ENCODE data around the gene SCN1B. TPM values are rescaled to one million over a fixed set of nuclear protein-coding genes. Genes with fewer than 3 reads are reported as not detected.
A peak's percentile ranks its signal among the peaks of the same experiment; 100 is the strongest.

The SCN1B gene
- total and polyA plus RNA-seq, 10 of the 15 experiments (the other 5 are each of a cell fraction or from before 2014, with no cell fraction given) = 0.04 to 0.54 (median 0.11) TPM; not detected in 3

DNA sequence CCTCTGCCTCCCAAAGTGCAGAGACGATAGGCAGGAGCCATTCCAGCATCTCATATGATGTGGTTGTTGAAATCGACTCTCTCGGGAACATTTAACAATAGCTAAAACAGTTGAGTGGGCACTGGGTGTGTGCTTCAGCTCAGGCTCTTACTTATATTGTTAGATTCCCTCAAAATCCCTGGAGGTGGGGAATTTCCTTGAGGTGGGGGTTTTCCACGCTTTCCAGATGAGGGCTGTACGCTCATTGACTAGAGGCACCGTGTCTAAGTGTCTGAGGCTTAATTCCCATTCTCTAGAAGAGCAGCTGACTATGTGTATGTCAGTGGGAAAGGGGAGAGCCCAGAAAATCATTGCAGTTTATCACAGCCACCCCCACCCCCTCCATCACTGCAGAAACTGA, 41.0 kb upstream of the SCN1B start:
- in situ Hi-C loops (cut with MboI) = no loop called here
- RAD21 ChIA-PET (ENCODE audit: unreplicated experiment) = interaction anchor here (0.6 to 3.4 kb wide), 8 partner anchors 9 to 1697 kb away, joined by 3 to 33 read pairs (median 6); partner anchors contain the start of gene GRAMD1A
- TF ChIP-seq, protein P1, sequence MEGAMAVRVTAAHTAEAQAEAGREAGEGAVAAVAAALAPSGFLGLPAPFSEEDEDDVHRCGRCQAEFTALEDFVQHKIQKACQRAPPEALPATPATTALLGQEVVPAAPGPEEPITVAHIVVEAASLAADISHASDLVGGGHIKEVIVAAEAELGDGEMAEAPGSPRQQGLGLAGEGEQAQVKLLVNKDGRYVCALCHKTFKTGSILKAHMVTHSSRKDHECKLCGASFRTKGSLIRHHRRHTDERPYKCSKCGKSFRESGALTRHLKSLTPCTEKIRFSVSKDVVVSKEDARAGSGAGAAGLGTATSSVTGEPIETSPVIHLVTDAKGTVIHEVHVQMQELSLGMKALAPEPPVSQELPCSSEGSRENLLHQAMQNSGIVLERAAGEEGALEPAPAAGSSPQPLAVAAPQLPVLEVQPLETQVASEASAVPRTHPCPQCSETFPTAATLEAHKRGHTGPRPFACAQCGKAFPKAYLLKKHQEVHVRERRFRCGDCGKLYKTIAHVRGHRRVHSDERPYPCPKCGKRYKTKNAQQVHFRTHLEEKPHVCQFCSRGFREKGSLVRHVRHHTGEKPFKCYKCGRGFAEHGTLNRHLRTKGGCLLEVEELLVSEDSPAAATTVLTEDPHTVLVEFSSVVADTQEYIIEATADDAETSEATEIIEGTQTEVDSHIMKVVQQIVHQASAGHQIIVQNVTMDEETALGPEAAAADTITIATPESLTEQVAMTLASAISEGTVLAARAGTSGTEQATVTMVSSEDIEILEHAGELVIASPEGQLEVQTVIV (IDR thresholded peaks at IDR 0.05; ENCODE audit: borderline replicate concordance, partially characterized antibody) = no peak
- TF ChIP-seq, protein P2, sequence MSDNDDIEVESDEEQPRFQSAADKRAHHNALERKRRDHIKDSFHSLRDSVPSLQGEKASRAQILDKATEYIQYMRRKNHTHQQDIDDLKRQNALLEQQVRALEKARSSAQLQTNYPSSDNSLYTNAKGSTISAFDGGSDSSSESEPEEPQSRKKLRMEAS (IDR thresholded peaks at IDR 0.05; ENCODE audit: low read depth, low read length) = no peak
- TF ChIP-seq, protein P3, sequence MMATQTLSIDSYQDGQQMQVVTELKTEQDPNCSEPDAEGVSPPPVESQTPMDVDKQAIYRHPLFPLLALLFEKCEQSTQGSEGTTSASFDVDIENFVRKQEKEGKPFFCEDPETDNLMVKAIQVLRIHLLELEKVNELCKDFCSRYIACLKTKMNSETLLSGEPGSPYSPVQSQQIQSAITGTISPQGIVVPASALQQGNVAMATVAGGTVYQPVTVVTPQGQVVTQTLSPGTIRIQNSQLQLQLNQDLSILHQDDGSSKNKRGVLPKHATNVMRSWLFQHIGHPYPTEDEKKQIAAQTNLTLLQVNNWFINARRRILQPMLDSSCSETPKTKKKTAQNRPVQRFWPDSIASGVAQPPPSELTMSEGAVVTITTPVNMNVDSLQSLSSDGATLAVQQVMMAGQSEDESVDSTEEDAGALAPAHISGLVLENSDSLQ (IDR thresholded peaks at IDR 0.05) = no peak
- TF ChIP-seq FOXM1 (IDR thresholded peaks at IDR 0.05; ENCODE audit: low read depth, low read length) (peak; percentile 26; the same call in 1 of the 2 replicates), SPI1 (IDR thresholded peaks at IDR 0.05; ENCODE audit: borderline replicate concordance, insufficient read depth, low read depth, low read length) (no peak), ZNF24 (IDR thresholded peaks at IDR 0.05) (no peak), SIN3A (IDR thresholded peaks at IDR 0.05; ENCODE audit: low read depth, low read length) (no peak), DPF2 (IDR thresholded peaks at IDR 0.05) (peak; percentile 35), ZNF274 (IDR thresholded peaks at IDR 0.05; ENCODE audit: insufficient read depth, insufficient read length) (no peak), SREBF2 (IDR thresholded peaks at IDR 0.05; ENCODE audit: low read length) (no peak), IKZF2 (IDR thresholded peaks at IDR 0.05) (peak in 1 of 2 experiments; percentile 61; a peak in 2 of 4 replicates), JUND (IDR thresholded peaks at IDR 0.05; ENCODE audit: low read depth, low read length) (no peak), MEF2B (IDR thresholded peaks at IDR 0.05; ENCODE audit: partially characterized antibody, poor library complexity, severe bottlenecking) (peak; percentile 57), RUNX3 (IDR thresholded peaks at IDR 0.05; ENCODE audit: low read length) (peak; percentile 30; the same call in 1 of the 2 replicates), NFIC (IDR thresholded peaks at IDR 0.05; ENCODE audit: low read depth, low read length) (peak; percentile 45; the same call in 1 of the 2 replicates)
- TF ChIP-seq, protein P4, sequence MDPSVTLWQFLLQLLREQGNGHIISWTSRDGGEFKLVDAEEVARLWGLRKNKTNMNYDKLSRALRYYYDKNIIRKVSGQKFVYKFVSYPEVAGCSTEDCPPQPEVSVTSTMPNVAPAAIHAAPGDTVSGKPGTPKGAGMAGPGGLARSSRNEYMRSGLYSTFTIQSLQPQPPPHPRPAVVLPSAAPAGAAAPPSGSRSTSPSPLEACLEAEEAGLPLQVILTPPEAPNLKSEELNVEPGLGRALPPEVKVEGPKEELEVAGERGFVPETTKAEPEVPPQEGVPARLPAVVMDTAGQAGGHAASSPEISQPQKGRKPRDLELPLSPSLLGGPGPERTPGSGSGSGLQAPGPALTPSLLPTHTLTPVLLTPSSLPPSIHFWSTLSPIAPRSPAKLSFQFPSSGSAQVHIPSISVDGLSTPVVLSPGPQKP (IDR thresholded peaks at IDR 0.05; ENCODE audit: low read depth, low read length) = no peak

More for the DNA sequence above, 41.0 kb upstream of the SCN1B start:
- ATAC-seq = peak; percentile 52
- BruUV-seq (replicated peaks) = TSS peak; percentile 80
- Histone ChIP-seq H3K9me3 (replicated peaks; ENCODE audit: control insufficient read depth, insufficient read depth, low read length) (no peaks in the 10 kb centered on the region; the same call in 2 of the 3 replicates), H3K27ac (ENCODE audit: control insufficient read depth, insufficient read depth) (peak overlapping the region; percentile 38), H3K27me3 (replicated peaks in 1 of 2; ENCODE audit: control insufficient read depth in 2 of 2, insufficient read depth in 2 of 2, low read length in 1 of 2) (no peaks in the 10 kb centered on the region), H3K4me1 (ENCODE audit: control insufficient read depth, insufficient read depth, low read length) (peaks cover 4% of the 10 kb centered on the region; the same call in 1 of the 2 replicates), H3K79me2 (ENCODE audit: control insufficient read depth, insufficient read depth, low read length) (no peaks in the 10 kb centered on the region), H4K20me1 (ENCODE audit: control insufficient read depth, insufficient read depth) (no peaks in the 10 kb centered on the region), H3K4me2 (ENCODE audit: control insufficient read depth, insufficient read depth) (no peak overlapping the region), H3K9ac (ENCODE audit: control insufficient read depth, insufficient read depth, low read length) (no peak overlapping the region), H3K4me3 (no peak overlapping the region), H3K36me3 (ENCODE audit: control insufficient read depth in 2 of 2, insufficient read depth in 2 of 2, low read length in 1 of 2) (no peaks in the 10 kb centered on the region), H2AFZ (ENCODE audit: control insufficient read depth, low read depth, low read length) (no peak overlapping the region; the same call in 1 of the 2 replicates)
- FAIRE-seq = no peak
- ChIA-PET SMC1A (ENCODE audit: uncharacterized antibody, unreplicated experiment) (interaction anchor here (0.6 to 2.6 kb wide), 8 partner anchors 8 to 97 kb away, joined by 3 to 17 read pairs (median 4); partner anchors contain the start of gene GRAMD1A), CTCF (interaction anchor here (1.1 to 4.6 kb wide), 7 partner anchors 10 to 350 kb away, joined by 3 to 26 read pairs (median 3); partner anchors contain the start of gene GRAMD1A), POLR2A (interaction anchor here (0.6 to 3.1 kb wide), 7 partner anchors 11 to 713 kb away, joined by 3 to 38 read pairs (median 4); partner anchors contain the start of gene GRAMD1A)
- 14% methylated on average over 6 of the region's 6 CpGs for WGBS (ENCODE audit: insufficient coverage, insufficient replicate concordance, low lambda C conversion rate, missing lambda C conversion rate)
- no peak for DNase-seq (ENCODE audit: low read depth, low spot score)
- intact Hi-C loops (cut with micrococcal nuclease; ENCODE audit: unreplicated experiment) = no loop called here
